Heart right ventricle (tissue), 16 donors: Measurements from ENCODE around the gene TPCN1. TPM values are rescaled to one million over a fixed set of nuclear protein-coding genes. Genes with fewer than 3 reads are reported as not detected.

ENCODE experiments used
- ATAC-seq, 8 donors: fragments of 200-7000 bp; cut with Tn5 transposase; one replicate each; pipeline ENCODE4 v1.9.1; 2020; ENCODE audit warnings: mild to moderate bottlenecking in 8 of 8, moderate library complexity in 8 of 8, moderate number of reproducible peaks in 1 of 8
- DNase-seq, 2 donors: peaks; one replicate each; pipeline ENCODE4 v3.0.0-alpha.2; 2020
- H3K27ac ChIP-seq, 10 donors: fragments of 200-600 bp; sonication (generic) in 2 of 10; one replicate each; pipeline versions ENCODE4 v1.5.0 to v1.8.0; 2020 to 2022; ENCODE audit warnings: mild to moderate bottlenecking in 3 of 10
- H3K27me3 ChIP-seq, 7 donors: fragments of 200-600 bp; one replicate each; pipeline ENCODE4 v1.8.0; 2021 to 2022; ENCODE audit warnings: mild to moderate bottlenecking in 2 of 7
- H3K36me3 ChIP-seq, 9 donors: fragments of 200-600 bp; sonication (generic) in 1 of 9; one replicate each; pipeline versions ENCODE4 v1.5.0 to v1.8.0; 2020 to 2022; ENCODE audit warnings: mild to moderate bottlenecking in 2 of 9
- H3K4me1 ChIP-seq, 9 donors: fragments of 200-600 bp; sonication (generic) in 1 of 9; one replicate each; pipeline versions ENCODE4 v1.5.0 to v1.8.0; 2020 to 2022; ENCODE audit warnings: mild to moderate bottlenecking in 4 of 9
- H3K4me3 ChIP-seq, 10 donors: fragments of 200-600 bp; sonication (generic) in 2 of 10; one replicate each; pipeline versions ENCODE4 v1.5.0 to v1.8.0; 2020 to 2022; ENCODE audit warnings: mild to moderate bottlenecking in 7 of 10, moderate library complexity in 2 of 10
- H3K9me3 ChIP-seq, 11 donors: fragments of 200-600 bp in 10 of 11; sonication (generic) in 2 of 11; one replicate each; pipeline versions ENCODE4 v1.5.0 to v1.8.0; 2013 to 2022; ENCODE audit warnings: mild to moderate bottlenecking in 2 of 11, control low read depth in 1 of 11, moderate library complexity in 1 of 11
- CTCF ChIP-seq, 9 donors: fragments of 200-600 bp; sonication (generic) in 2 of 9; IDR thresholded peaks; one replicate each; pipeline versions ENCODE4 v1.5.0 to v1.8.0; 2021 to 2022; ENCODE audit warnings: antibody characterized with exemption in 9 of 9, mild to moderate bottlenecking in 5 of 9, moderate library complexity in 1 of 9
- WGBS, 2 donors: extraction: QIAGEN DNeasy Blood & Tissue Kit; methylation state at CpG; one replicate each; pipeline ENCODE4 v1.1.7; 2013; ENCODE audit warnings: inconsistent platforms in 1 of 2; 5-methylcytosine and 5-hydroxymethylcytosine counted together
- intact Hi-C, 10 donors: fragments of 100-400 bp; cut with DNase I; formaldehyde crosslinking; loops; one replicate each; pipeline versions ENCODE4 v1.11.1 to v1.14.2; 2022
- polyA plus RNA-seq, 2 donors: library from polyadenylated mRNA; stranded (reverse); fragments of 200-250 nt; gene quantifications; one replicate each; pipeline ENCODE4 v1.2.3, GENCODE V29; 2013
- total RNA-seq, 10 donors: library from RNA; stranded (reverse); fragmentation: NEBNext Ultra II Directional in 3 of 10; extraction: Animal tissue kit (Norgen Biotek cat#: 25700) in 3 of 10; gene quantifications; one replicate each; pipeline versions ENCODE4 v1.2.1 to v1.2.4, GENCODE V29; 2021 to 2023
- donor health status: Arrhythmogenic right ventricular cardiomyopathy.
- donor health status: ischemic (EF 13 %, LVEDD 7.1; RV severe dilation, severe dysfunction).
- donor health status: healthy with polysubstance abuse.
- donor health status: DM: no; HTN: yes; CAD: no.
- donor health status: DM: no; HTN: no; CAD: no.
- donor health status: ischemic (EF 25% LVEDD 6.9; RV normal size, moderate dysfunction).
- donor health status: ischemic (EF 25% LVEDD 5.7; RV mildly dilated, moderate dysfunction).
- donor health status: healthy.
- donor health status: DM: yes; HTN: yes; CAD: no.
- donor health status: Ischemic cardiomyopathy.
- donor health status: ischemic (EF 35%, LVEDD 5.7; RV mildly dilated, moderate dysfunction).
- donor health status: nonischemic (EF 11% LVEDD 7.7; RV severe dilation, severe dysfunction).
- donor health status: DM: yes; HTN: yes; CAD: no.
- donor health status: PGD.
- donor health status: ischemic (EF 29% LVEDD 5.4; RV normal size, mild dysfunction).
- donor health status: nonischemic (EF 23%, LVEDD 6.1; RV moderate dilation, normal function).

TPCN1 gene
- total and polyA plus RNA-seq, 12 donors: 16.4 to 163 (median 127) TPM

- peaks cover 5 to 59% (median 33%) of the 10 kb centered on the region in 9 donors for H3K4me1 ChIP-seq
- TF ChIP-seq CTCF (IDR thresholded peaks at IDR 0.05): no peak
- H3K27ac ChIP-seq: peak overlapping the region; percentile 72 to 90 (median 82)
- H3K9me3 ChIP-seq: no peaks in the 10 kb centered on the region
- H3K4me3 ChIP-seq: no peak overlapping the region
- intact Hi-C loops: loop anchor here in 1 of 10 donors (2.0 kb wide), 1 partner anchor 76 kb away; no protein-coding TSS in a partner anchor
- ATAC-seq (peak in 5 of 8 donors; percentile 2 to 28 (median 6)), DNase-seq (no peak)
- 84% methylated on average over 5 of the region's 5 CpGs for WGBS, 2 donors
- H3K27me3 ChIP-seq: no peaks in the 10 kb centered on the region
- H3K36me3 ChIP-seq: peaks cover 0 to 88% (median 35%) of the 10 kb centered on the region in 9 donors
These were observed 77.2 kb downstream of the TPCN1 start for GRCh38 chr12:113298472-113298817.

DNA sequence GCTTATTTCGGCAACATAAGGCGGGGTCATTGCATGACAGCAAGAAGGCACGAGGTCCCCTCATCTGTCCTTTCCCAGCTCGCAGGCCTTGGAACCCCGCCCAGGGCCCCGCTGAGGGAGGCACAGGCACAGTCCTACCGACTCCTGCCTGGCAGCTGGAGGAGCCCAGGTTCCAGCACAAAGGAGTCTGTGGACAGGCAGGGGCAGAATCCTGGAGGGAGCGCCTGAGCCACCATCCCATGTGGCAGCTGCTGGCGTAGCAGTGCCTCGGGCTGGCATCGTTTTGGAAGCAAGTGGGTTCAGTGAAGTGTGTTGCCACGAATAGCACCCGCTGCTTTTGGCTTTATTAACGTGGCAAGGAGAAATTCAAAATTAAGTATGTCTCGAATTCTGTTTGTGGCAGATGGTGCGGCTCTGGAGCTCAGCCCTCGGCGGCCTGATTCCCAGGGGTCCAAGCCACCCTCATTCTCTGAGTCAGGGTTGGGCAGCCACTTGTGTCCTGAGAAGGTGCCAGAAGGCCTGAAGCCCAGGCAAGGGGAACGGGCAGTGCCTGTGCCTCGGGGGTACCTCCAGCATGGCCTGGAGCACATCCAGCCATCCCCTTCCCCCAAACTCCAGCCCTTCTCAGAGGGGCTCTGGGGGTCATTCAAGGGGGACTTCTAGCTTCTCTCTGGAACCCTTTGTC lies 77.7 kb downstream of the TPCN1 start:
- Histone ChIP-seq H3K27ac (peak overlapping the region; percentile 72 to 90 (median 82)), H3K27me3 (no peaks in the 10 kb centered on the region), H3K4me3 (no peak overlapping the region), H3K36me3 (peaks cover 0 to 88% (median 35%) of the 10 kb centered on the region in 9 donors), H3K4me1 (peaks cover 5 to 58% (median 33%) of the 10 kb centered on the region in 9 donors), H3K9me3 (no peaks in the 10 kb centered on the region)
- ATAC-seq: peak; percentile 48 to 82 (median 74)
- intact Hi-C loops: loop anchor here in 1 of 10 donors (2.0 kb wide), 1 partner anchor 76 kb away; no protein-coding TSS in a partner anchor
- peak; percentile 81 to 83 for DNase-seq
- 45 to 55% methylated on average over 20 of the region's 20 CpGs for WGBS, 2 donors
- peak in 1 of 9 donors; percentile 15 for TF ChIP-seq CTCF (IDR thresholded peaks at IDR 0.05)

- intact Hi-C loops: loop anchor here in 2 of 10 donors (2.0 to 5.0 kb wide), 2 partner anchors 77 to 78 kb away; no protein-coding TSS in a partner anchor
- 43 to 49% methylated on average over 14 of the region's 14 CpGs for WGBS, 2 donors
- peak overlapping the region; percentile 72 to 90 (median 82) for H3K27ac ChIP-seq
- H3K9me3 ChIP-seq: no peaks in the 10 kb centered on the region
- ATAC-seq: peak; percentile 25 to 76 (median 56)
- peak; percentile 41 to 70 for DNase-seq
- no peaks in the 10 kb centered on the region for H3K27me3 ChIP-seq
- peaks cover 0 to 88% (median 30%) of the 10 kb centered on the region in 9 donors for H3K36me3 ChIP-seq
- H3K4me3 ChIP-seq: no peak overlapping the region
- TF ChIP-seq CTCF (IDR thresholded peaks at IDR 0.05): no peak
- peaks cover 5 to 51% (median 33%) of the 10 kb centered on the region in 9 donors for H3K4me1 ChIP-seq
These were observed 78.5 kb downstream of the TPCN1 start for GRCh38 chr12:113299619-113300237.

DNA sequence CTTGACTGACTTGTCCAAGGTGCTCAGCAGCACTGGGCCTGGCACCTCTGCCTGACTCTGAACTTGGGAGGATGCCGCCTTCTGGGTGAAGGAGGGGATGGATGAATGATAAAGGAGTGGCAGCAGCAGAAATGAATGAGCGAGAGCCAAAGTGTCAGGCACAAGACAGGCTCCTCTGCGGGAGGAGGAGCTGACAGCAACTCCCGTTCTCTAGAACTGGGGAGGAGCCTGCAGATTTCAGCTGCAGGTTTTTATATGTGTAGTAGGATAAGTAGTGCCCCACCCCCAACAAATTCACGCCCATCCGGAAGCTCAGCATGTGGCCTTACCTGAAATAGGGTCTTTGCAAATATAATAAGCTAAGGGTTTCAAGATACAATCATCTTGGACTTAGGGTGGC lies 80.5 kb downstream of the TPCN1 start:
- H3K4me1 ChIP-seq: peaks cover 5 to 37% (median 29%) of the 10 kb centered on the region in 9 donors
- no peak for DNase-seq
- H3K36me3 ChIP-seq: peaks cover 0 to 88% (median 17%) of the 10 kb centered on the region in 9 donors
- TF ChIP-seq CTCF (IDR thresholded peaks at IDR 0.05): no peak
- no peak overlapping the region for H3K4me3 ChIP-seq
- WGBS, 2 donors: 91 to 95% methylated on average over 6 of the region's 6 CpGs
- ATAC-seq: no peak
- intact Hi-C loops: loop anchor here in 1 of 10 donors (5.0 kb wide), 1 partner anchor 75 kb away; no protein-coding TSS in a partner anchor
- no peaks in the 10 kb centered on the region for H3K9me3 ChIP-seq
- H3K27me3 ChIP-seq: no peaks in the 10 kb centered on the region
- peak overlapping the region in 1 of 10 donors; percentile 15 for H3K27ac ChIP-seq
